Vagina (tissue), 2 donors: ENCODE results near the gene CFAP141. TPM values are rescaled to one million over a fixed set of nuclear protein-coding genes. Genes with fewer than 3 reads are reported as not detected.

Experiments used
- DNase-seq, 2 donors: peaks; one replicate each; pipeline ENCODE4 v3.0.0-alpha.2; 2017; ENCODE audit errors: extremely low spot score in 2 of 2
- H3K27ac ChIP-seq: fragments of 200-600 bp; sonication (generic); one replicate; pipeline ENCODE4 v1.5.1; 2019
- H3K27me3 ChIP-seq: fragments of 200-600 bp; sonication (generic); one replicate; pipeline ENCODE4 v1.5.1; 2019
- H3K36me3 ChIP-seq, 2 donors: fragments of 200-600 bp; sonication (generic); one replicate each; pipeline ENCODE4 v1.5.1; 2017 to 2019
- H3K4me1 ChIP-seq: fragments of 200-600 bp; sonication (generic); one replicate; pipeline ENCODE4 v1.5.1; 2019
- H3K4me3 ChIP-seq, 2 donors: fragments of 200-600 bp; sonication (generic); 1 replicate in 1 of 2; 2 replicates in 1 of 2; pipeline ENCODE4 v1.5.1; 2016 to 2019
- H3K9me3 ChIP-seq: fragments of 200-600 bp; sonication (generic); one replicate; pipeline ENCODE4 v1.5.1; 2019
- POLR2A ChIP-seq, 2 donors: fragments of 450-650 bp; IDR thresholded peaks; one replicate each; pipeline ENCODE4 v1.6.1; 2017; ENCODE audit warnings: antibody characterized with exemption in 2 of 2, mild to moderate bottlenecking in 2 of 2, moderate library complexity in 2 of 2
- POLR2AphosphoS5 ChIP-seq, 2 donors: sonication (generic); formaldehyde crosslinking; IDR thresholded peaks; one replicate each; pipeline ENCODE4 v1.9.0; 2017; ENCODE audit warnings: antibody characterized with exemption in 2 of 2, mild to moderate bottlenecking in 2 of 2, low read depth in 1 of 2; ENCODE audit not compliant: insufficient read depth in 1 of 2
- intact Hi-C: fragments of 100-400 bp; cut with DNase I; formaldehyde crosslinking; loops from one replicate; pipeline ENCODE4 v1.15.1; 2023
- microRNA counts, 2 donors: library from miRNA; unstranded; fragments of <30 nt; microRNA quantifications; one replicate each; lab custom pipeline; 2016 to 2017
- microRNA-seq: library from miRNA; unstranded; fragments of <30 nt; microRNA quantifications from one replicate; pipeline ENCODE4, GENCODE V29; 2017; ENCODE audit warnings: borderline number of aligned reads, borderline replicate concordance
- small RNA-seq: library from RNA; depleted of rRNA; stranded (forward); fragments of <200 nt; gene quantifications from one replicate; pipeline ENCODE3, GENCODE V24; 2016
- total RNA-seq: library from RNA; depleted of rRNA; stranded (reverse); fragments of >200 nt; gene quantifications from one replicate; pipeline ENCODE4 v1.2.3, GENCODE V29; 2016
- TF ChIP-seq, protein P1 (sequence below), 3 experiments: fragments of 450-650 bp in 2 of 3; fragments of 200-600 bp in 1 of 3; sonication (generic) in 1 of 3; IDR thresholded peaks; one replicate each; pipeline ENCODE4 v1.5.1; 2017 to 2019; ENCODE audit warnings: antibody characterized with exemption in 3 of 3, mild to moderate bottlenecking in 2 of 3, moderate library complexity in 2 of 3

Gene CFAP141
- total RNA-seq, 1 donor from 2014 or later: not detected

DNA sequence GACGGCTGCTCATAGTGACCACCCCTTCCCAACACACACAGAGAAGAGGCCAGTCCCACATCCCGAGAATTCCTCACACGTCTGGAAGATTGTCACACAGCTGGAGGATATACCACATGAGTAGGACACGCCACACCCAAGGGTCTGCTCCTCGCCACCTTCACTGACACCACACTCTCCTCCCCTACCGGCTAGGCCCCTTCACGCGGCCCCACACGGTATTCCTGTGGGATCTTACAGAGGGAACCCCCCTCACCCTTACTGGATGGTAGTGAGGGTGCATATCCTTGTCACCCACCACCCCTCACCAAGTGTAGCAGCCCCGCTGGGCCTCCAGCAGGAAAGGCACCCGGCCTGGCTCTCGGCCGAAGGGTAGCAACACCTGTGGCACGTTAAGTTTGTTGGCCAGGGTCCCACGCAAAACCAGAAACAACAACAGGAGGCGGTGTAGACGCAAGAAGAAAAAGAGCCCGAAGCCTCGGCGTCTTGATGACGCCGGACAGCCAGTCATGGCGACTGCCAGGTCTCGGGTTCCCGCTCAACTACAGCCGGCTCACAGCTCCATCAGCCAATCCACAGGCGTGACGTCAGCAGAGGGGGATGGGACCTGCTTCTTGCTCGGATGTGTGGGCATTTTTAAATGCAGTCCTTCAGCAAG, 51.5 kb downstream of the CFAP141 start, which contains the start of gene NUP210L:
NUP210L (minus strand) TSS at position 540 of the 658 bp plus-strand sequence.
- no peaks in the 10 kb centered on the region for H3K27me3 ChIP-seq

DNA sequence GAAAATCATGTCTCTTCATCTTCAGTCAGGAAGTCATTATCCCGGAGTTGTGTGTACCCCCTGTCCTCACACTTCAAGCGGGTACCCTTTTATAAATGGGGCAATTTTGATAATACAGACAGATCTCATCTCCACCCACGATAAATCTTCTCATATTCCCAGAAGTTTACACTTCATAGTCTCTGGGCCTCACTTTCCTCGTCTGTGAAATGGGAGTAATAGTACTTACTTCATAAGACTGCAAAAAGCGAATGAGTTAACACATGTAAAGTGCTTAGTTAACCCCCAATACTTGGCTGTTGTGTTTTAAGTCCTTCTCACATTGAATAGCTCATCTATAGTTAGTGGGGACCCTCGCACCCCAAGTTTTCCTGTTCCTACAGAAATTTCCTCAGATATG, 52.1 kb downstream of the CFAP141 start:
- intact Hi-C loops: no loop called here
- peak overlapping the region; percentile 43 for H3K27ac ChIP-seq
- TF ChIP-seq, protein P1, sequence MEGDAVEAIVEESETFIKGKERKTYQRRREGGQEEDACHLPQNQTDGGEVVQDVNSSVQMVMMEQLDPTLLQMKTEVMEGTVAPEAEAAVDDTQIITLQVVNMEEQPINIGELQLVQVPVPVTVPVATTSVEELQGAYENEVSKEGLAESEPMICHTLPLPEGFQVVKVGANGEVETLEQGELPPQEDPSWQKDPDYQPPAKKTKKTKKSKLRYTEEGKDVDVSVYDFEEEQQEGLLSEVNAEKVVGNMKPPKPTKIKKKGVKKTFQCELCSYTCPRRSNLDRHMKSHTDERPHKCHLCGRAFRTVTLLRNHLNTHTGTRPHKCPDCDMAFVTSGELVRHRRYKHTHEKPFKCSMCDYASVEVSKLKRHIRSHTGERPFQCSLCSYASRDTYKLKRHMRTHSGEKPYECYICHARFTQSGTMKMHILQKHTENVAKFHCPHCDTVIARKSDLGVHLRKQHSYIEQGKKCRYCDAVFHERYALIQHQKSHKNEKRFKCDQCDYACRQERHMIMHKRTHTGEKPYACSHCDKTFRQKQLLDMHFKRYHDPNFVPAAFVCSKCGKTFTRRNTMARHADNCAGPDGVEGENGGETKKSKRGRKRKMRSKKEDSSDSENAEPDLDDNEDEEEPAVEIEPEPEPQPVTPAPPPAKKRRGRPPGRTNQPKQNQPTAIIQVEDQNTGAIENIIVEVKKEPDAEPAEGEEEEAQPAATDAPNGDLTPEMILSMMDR (IDR thresholded peaks at IDR 0.05): no peak
- TF ChIP-seq POLR2A (IDR thresholded peaks at IDR 0.05) (no peak), POLR2AphosphoS5 (IDR thresholded peaks at IDR 0.05; ENCODE audit: insufficient read depth in 1 of 2, low read depth in 1 of 2) (no peak)
- H3K4me1 ChIP-seq: peaks cover 8% of the 10 kb centered on the region
- H3K4me3 ChIP-seq: no peak overlapping the region
- H3K36me3 ChIP-seq: peaks cover 0 to 21% of the 10 kb centered on the region in 2 donors
- H3K27me3 ChIP-seq: no peaks in the 10 kb centered on the region
- DNase-seq: no peak
- no peaks in the 10 kb centered on the region for H3K9me3 ChIP-seq

More for the DNA sequence above, 51.5 kb downstream of the CFAP141 start, which contains the start of gene NUP210L:
- peak within 1 kb of the TSS; percentile 43 for H3K27ac ChIP-seq
- no peaks in the 10 kb centered on the region for H3K9me3 ChIP-seq
- DNase-seq: no peak
- peaks cover 12% of the 10 kb centered on the region for H3K4me1 ChIP-seq
- intact Hi-C loops: no loop called here
- TF ChIP-seq, protein P1 (IDR thresholded peaks at IDR 0.05): no peak
- peak in 1 of 2 donors; percentile 54 for TF ChIP-seq POLR2AphosphoS5 (IDR thresholded peaks at IDR 0.05; ENCODE audit: insufficient read depth in 1 of 2, low read depth in 1 of 2)
- H3K36me3 ChIP-seq: peaks cover 0 to 27% of the 10 kb centered on the region in 2 donors
- peak within 1 kb of the TSS in 1 of 2 donors; percentile 0 for H3K4me3 ChIP-seq

DNA sequence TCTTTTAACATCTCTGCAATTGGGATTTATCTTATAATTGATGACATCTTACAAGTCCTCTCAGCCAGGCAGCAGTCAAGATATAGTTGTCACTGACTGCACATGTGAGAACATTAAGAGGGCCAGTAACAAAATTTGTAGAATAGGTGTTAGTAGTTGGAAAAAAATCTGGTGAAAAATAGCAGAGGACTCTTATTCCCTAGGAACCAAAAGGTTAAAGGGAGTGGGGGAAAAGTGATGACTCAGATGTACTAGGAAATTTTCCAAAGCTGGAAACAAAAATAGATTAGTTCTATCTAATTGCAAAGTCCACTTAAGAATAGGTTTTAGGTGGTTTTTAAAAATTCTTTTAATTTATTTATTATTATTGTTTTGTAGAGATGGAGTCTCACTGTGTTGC, 54.8 kb downstream of the CFAP141 start:
- TF ChIP-seq POLR2AphosphoS5 (IDR thresholded peaks at IDR 0.05; ENCODE audit: insufficient read depth in 1 of 2, low read depth in 1 of 2): peak in 1 of 2 donors; percentile 30
- no peak for TF ChIP-seq POLR2A (IDR thresholded peaks at IDR 0.05)
- Histone ChIP-seq H3K4me3 (no peak overlapping the region), H3K36me3 (peaks cover 0 to 4% of the 10 kb centered on the region in 2 donors), H3K27ac (no peak overlapping the region), H3K27me3 (no peaks in the 10 kb centered on the region), H3K9me3 (no peaks in the 10 kb centered on the region), H3K4me1 (peaks cover 8% of the 10 kb centered on the region)
- intact Hi-C loops: no loop called here
- DNase-seq: no peak

MicroRNAs within 50 kb of the gene (microRNA counts, 767-probe panel; counts per million panel counts)
- microRNA hsa-miR-190b (lab: Ali Mortazavi, UCI): 238 to 261 counts per million in 2 donors

Small RNAs within 50 kb of the gene (microRNA-seq; reads per million reads assigned to microRNA genes)
- 34.5 reads per million, percentile 39 among the genes with 10 or more reads in this experiment for gene MIR190B

Small RNAs within 50 kb of the gene (small RNA-seq; reads per million reads assigned to genes)
- gene MIR190B: 0.52 reads per million

Other genes starting within 250 kb of the CFAP141 start
- gene CRTC2, start 247.7 kb downstream of the CFAP141 start, total RNA-seq: 19.2 TPM
- 77.8 TPM for gene SLC39A1, start 242.8 kb downstream of the CFAP141 start, total RNA-seq
- gene CREB3L4, start 238.4 kb downstream of the CFAP141 start, total RNA-seq: 15.2 TPM
- gene JTB, start 228.7 kb downstream of the CFAP141 start, total RNA-seq: 194 TPM
- gene RAB13, start 220.0 kb downstream of the CFAP141 start, total RNA-seq: 49.8 TPM
- 1,771 TPM for gene RPS27, start 215.6 kb downstream of the CFAP141 start, total RNA-seq
- not detected for gene NUP210L, start 51.3 kb downstream of the CFAP141 start, total RNA-seq
- gene TPM3, start 14.2 kb downstream of the CFAP141 start, total RNA-seq: 138 TPM
- gene UBAP2L, start 14.6 kb upstream of the CFAP141 start, total RNA-seq: 75.9 TPM
- 80.3 TPM for gene HAX1, start 66.3 kb upstream of the CFAP141 start, total RNA-seq
- gene AQP10, start 114.8 kb upstream of the CFAP141 start, total RNA-seq: not detected
- gene ATP8B2, start 119.2 kb upstream of the CFAP141 start, total RNA-seq: 65.1 TPM
- 50.8 TPM for gene IL6R, start 199.0 kb upstream of the CFAP141 start, total RNA-seq